ENCODE data around the gene EPHB1.

GRCh38 chr3:135136361-135137100, 341.5 kb downstream of the EPHB1 start:
- TF ChIP-seq POLR2A (IDR thresholded peaks at IDR 0.05) (no peak), CTCF (IDR thresholded peaks at IDR 0.05) (no peak)

All from uterus (tissue), 2 donors.